NCI-H69 (cell line): ENCODE results near the gene SP110.

ENCODE experiments used
- DNase-seq: peaks from one replicate; lab custom pipeline; 2025; lab: John Stamatoyannopoulos, UW

The SP110 gene

GRCh38 chr2:230219419-230220331 is at the start of gene SP110:
SP110 (minus strand) TSS chr2:230219984; CDS start chr2:230216927, 3,057 bp downstream.
- peak; percentile 27 for DNase-seq

DNA sequence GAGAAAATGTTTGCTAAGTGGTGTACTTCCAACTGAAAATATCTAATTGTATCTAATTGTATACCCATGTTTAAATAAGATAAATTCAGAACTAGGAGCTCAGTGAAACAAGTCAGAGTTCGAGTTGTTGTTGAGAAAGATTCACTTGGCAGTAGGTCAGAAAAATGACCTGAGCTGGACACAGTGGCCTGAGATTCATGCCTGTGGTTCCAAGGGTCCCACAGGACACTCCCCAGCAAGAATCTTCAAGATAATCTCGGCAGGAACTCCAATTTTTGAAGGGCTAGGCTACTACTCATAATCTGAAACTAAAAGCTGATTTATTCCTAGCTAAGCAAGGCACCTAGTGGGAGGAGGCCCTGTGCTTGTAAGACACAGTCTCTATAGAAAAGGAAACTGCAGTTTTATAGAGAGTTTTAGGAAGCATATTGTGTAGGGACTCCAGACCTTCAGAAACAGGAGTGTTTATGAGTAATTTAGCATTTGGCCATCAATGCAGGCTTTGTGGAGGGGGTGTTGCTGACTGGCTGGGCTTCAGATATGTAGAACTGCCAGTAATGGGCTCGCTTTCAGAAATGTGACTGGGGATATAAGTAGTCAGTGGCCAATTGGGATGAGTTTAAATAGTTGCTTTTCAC is 48.9 kb upstream of the SP110 start:
- DNase-seq = no peak

GRCh38 chr2:230267556-230267955 is 47.8 kb upstream of the SP110 start:
- DNase-seq = no peak

- no peak for DNase-seq
These were observed 47.3 kb upstream of the SP110 start for GRCh38 chr2:230267059-230267458.

GRCh38 chr2:230266638-230267037 is 46.9 kb upstream of the SP110 start:
- no peak for DNase-seq

DNA sequence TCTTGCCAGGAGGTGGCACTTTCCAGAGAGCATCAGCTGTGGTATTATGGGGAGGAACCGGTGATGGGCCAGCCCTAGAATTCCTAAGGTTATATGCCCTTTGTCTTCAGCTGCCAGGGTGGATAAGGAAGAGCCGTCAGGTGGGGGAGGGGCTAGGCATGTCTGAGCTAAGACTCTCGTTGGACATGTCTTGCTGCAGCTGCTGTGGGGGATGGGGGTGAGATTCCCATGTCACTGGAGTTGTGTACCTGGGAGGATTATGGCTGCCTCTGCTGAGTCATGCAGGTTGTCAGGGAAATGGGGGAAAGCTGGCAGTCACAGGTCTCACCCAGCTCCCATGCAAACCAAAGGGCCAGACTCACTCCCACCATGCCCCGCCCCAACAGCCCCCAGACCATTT is 45.2 kb upstream of the SP110 start:
- peak; percentile 2 for DNase-seq

GRCh38 chr2:230262246-230262645 is 42.5 kb upstream of the SP110 start:
- DNase-seq = no peak

DNA sequence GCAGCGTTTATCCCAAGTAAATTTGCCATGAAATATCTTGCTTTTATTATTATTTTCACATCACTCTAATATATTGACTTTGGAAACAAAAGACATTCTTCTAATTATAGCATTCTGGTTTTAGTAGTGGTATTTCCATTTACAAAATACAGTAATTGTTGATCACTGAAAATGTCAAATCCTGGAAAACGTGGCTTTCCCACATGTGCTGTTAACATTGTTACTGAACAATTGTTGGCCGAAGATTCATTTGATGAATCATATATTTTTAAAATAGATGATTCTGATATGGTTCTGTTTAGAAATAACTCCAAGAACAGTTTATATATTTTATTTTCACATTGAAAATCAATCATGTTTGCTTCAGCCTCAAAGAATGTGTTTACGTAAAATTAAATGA is 38.7 kb upstream of the SP110 start:
- DNase-seq = no peak

DNA sequence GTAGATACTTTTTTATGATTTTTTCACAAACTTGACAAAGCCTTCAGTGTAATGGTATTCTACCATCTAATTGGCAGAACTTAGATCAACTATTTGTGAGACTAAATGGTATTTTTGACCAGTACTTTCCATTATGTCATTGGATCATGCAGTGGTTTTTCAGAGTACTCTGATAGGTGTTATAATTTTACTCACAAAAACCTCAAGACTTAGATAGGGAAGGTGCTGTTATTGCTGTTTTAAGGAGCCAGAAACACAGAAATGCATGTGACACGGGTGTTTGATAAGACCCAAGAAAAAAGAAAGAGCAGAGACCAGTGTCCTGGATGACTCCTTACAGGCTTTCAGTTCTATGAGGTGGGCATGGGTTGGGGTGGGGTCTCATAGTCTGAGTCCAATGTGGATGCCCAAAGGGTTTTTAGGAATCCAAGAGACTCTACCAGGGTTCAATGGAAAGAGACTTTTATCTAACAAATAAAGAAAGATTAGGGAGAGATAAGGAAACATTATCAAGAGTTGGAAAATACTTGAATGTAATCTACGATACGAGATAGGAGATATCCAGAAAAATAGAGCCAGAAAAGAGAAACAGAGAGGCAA is 37.0 kb upstream of the SP110 start:
- no peak for DNase-seq

- DNase-seq = no peak
These were observed 34.5 kb upstream of the SP110 start for GRCh38 chr2:230254152-230254881.

- DNase-seq = no peak
These were observed 30.4 kb upstream of the SP110 start for GRCh38 chr2:230250231-230250630.

GRCh38 chr2:230246206-230246605 is 26.4 kb upstream of the SP110 start:
- no peak for DNase-seq

GRCh38 chr2:230244211-230244610 is 24.4 kb upstream of the SP110 start:
- DNase-seq = no peak

DNA sequence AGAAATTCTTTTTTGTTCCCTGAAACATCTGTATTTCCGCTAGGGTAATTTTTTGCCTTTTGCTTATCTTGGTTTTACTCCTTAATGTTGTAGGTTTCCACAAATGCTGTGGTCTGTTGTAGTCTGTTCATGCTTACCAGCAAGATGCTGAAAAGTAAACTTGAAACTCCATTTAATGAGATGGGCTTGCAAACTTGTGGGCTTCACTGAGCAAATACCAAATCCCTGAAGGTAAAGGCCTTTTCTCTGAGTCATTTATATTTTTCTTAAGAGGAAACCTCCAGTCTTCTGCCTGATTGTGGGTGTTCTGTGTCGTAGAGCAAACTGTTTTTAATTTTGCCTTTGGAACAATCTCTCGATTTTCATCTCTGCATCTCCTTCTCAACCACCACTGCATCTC is 15.1 kb upstream of the SP110 start:
- DNase-seq = no peak

GRCh38 chr2:230234122-230234722 is 14.4 kb upstream of the SP110 start:
- DNase-seq = no peak

- DNase-seq = no peak
These were observed 11.5 kb upstream of the SP110 start for GRCh38 chr2:230231251-230231650.

GRCh38 chr2:230230496-230231200 is 10.9 kb upstream of the SP110 start:
- DNase-seq = no peak

GRCh38 chr2:230230087-230230486 is 10.3 kb upstream of the SP110 start:
- DNase-seq = no peak

DNA sequence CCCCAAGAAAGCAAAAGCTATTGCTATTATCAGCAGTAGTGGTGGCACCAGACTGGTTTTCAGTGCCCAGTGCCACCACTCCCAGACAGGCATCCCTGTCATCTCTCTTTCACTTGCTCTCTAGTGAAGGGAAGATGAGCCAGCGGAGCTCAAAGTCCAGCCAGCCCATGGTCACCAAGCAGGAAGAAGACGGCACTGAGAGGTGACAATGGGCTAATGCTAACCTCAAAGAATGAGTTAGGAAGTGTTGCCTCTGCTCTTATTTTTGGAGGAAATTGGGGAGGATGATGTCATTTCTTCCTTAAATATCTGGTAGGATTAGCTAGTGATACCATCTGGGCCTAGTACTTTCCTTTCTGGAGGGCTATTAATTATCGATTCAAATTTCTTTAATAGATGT is 7.4 kb upstream of the SP110 start:
- DNase-seq = no peak

GRCh38 chr2:230226051-230226551 is 6.3 kb upstream of the SP110 start:
- no peak for DNase-seq

GRCh38 chr2:230225486-230225885 is 5.7 kb upstream of the SP110 start, which contains the start of gene SP140:
SP140 (plus strand) TSS chr2:230225736; CDS start chr2:230225845, 109 bp downstream.
- DNase-seq = no peak
